Stomach (tissue), 4 donors: Measurements from ENCODE around the gene RIN3.

Experiments
- EP300 ChIP-seq: sonication (generic); formaldehyde crosslinking; IDR thresholded peaks from one replicate; pipeline ENCODE4 v1.6.1; 2017; ENCODE audit warnings: antibody characterized with exemption
- POLR2A ChIP-seq, 4 donors: fragments of 450-650 bp; IDR thresholded peaks; one replicate each; pipeline ENCODE4 v1.6.1; 2016; ENCODE audit warnings: antibody characterized with exemption in 4 of 4, control low read depth in 2 of 4, mild to moderate bottlenecking in 1 of 4, moderate library complexity in 1 of 4
- TF ChIP-seq, protein P1 (sequence below), 7 experiments: fragments of 450-650 bp in 4 of 7; fragments of 200-600 bp in 3 of 7; sonication (generic) in 3 of 7; IDR thresholded peaks; one replicate each; pipeline ENCODE4 v1.5.1; 2016 to 2019; ENCODE audit warnings: antibody characterized with exemption in 7 of 7, control low read depth in 2 of 7, mild to moderate bottlenecking in 1 of 7

DNA sequence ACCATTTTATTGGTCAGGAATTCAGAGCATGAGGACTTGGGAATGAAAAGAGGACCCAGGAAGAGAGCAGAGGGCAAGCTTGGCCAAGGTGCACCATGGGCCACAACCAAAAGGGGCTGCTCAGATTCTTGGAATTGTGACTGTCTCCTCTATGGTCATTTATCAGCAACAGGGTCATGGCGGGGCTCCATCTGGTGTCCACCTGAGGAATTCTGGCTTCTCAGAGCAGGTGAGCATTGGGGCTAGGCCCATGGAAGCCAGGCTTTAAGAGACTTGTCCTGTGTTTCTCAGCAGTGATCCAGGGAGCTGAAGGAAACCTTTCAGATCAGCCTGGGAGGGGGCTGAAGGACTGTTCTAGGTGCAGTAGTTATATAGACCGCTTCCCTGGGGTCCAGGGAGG, 2.6 kb upstream of the RIN3 start:
- TF ChIP-seq, protein P1, sequence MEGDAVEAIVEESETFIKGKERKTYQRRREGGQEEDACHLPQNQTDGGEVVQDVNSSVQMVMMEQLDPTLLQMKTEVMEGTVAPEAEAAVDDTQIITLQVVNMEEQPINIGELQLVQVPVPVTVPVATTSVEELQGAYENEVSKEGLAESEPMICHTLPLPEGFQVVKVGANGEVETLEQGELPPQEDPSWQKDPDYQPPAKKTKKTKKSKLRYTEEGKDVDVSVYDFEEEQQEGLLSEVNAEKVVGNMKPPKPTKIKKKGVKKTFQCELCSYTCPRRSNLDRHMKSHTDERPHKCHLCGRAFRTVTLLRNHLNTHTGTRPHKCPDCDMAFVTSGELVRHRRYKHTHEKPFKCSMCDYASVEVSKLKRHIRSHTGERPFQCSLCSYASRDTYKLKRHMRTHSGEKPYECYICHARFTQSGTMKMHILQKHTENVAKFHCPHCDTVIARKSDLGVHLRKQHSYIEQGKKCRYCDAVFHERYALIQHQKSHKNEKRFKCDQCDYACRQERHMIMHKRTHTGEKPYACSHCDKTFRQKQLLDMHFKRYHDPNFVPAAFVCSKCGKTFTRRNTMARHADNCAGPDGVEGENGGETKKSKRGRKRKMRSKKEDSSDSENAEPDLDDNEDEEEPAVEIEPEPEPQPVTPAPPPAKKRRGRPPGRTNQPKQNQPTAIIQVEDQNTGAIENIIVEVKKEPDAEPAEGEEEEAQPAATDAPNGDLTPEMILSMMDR (IDR thresholded peaks at IDR 0.05) = no peak
- TF ChIP-seq POLR2A (IDR thresholded peaks at IDR 0.05) = no peak
- TF ChIP-seq EP300 = no peak
